HG03280 (cell line): ENCODE measurements around the gene CRABP2.

Experiments
- ATAC-seq: cut with Tn5 transposase; IDR thresholded peaks from one replicate; pipeline ENCODE4 v1.9.1; 2021; ENCODE audit warnings: mild to moderate bottlenecking, moderate library complexity; ENCODE audit not compliant: unreplicated experiment

Gene CRABP2

GRCh38 chr1:156709757-156710489 is 4.5 kb upstream of the CRABP2 start:
- no peak for ATAC-seq

DNA sequence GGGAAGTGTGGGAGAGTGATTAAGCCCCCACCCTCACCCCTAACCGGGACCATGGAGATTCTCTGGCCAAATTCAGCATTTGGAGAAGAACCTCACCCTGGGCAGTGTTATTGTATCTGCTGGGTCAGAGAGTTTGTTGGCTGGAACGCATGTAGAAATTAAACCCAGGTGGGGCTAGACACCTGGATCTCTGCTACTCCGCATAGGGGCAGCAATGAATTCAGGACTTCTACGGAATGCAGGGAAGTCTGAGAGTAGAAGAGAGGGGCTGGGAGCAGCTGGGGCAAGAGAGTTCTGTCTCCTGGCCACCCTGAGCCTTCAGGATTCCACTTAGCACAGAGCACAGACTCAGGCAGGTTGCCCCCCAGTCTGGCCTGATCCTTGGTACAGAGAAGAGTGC is 3.6 kb upstream of the CRABP2 start:
- no peak for ATAC-seq

DNA sequence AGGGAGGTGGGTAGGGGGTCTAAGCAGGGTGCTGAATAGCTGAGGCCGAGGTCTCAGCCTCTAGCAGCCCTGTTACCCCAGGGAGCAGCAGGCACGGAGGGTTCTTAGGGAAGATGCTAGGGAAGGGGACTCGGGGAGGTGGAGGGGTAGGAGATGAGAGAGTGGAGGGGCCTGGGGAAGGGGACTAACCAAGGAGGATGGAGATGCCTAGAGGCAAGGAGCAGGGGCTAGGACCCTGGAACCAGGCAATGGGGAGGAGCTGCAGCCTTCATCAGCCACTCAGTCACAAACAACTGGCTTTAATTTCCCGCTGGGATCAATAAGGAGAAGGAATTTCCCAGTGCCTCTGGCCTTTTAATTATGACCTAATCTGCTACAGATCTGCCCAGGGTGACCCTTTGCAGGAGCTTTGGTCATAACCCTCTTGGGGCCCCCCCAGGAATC is 2.9 kb upstream of the CRABP2 start:
- ATAC-seq, result no peak

DNA sequence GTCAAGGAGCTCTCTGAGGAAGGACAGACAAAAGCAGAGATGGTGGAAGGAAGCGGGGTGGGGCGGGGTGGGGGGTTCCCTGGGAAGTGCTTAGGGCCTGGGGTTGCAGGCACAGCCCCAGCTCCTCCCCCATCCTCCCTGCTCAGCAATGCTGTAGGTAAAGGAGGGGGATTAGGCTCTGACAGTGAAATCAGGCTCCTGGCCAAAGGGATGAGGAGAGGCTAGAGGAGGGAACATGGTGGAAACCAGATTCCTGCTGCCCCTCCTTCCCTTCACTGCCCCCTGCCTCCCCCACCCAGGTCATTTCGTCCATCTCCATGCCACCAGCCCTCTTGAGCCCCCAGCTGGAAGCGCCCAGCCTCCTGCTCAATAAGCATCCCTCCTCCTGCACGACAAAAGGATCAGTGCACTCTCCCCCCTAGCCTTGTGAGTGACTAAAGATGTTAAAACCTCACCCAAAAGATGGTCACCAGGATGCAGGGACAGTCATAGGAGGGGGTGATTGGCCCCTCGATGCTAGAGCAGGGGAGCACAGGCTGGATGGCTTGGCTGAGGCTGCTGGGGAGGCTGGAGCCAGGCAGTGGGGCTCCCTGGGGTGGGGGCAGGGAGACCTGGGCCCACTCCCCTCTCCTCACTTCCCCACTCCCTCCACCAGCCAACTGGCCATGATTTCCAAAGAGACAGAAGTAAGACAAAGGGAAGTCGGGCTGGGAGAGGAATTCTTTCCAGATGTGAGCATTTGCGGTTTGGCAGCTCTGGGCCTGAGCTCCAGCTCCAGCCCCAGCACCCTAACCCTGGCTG is 2.2 kb upstream of the CRABP2 start:
- no peak for ATAC-seq

DNA sequence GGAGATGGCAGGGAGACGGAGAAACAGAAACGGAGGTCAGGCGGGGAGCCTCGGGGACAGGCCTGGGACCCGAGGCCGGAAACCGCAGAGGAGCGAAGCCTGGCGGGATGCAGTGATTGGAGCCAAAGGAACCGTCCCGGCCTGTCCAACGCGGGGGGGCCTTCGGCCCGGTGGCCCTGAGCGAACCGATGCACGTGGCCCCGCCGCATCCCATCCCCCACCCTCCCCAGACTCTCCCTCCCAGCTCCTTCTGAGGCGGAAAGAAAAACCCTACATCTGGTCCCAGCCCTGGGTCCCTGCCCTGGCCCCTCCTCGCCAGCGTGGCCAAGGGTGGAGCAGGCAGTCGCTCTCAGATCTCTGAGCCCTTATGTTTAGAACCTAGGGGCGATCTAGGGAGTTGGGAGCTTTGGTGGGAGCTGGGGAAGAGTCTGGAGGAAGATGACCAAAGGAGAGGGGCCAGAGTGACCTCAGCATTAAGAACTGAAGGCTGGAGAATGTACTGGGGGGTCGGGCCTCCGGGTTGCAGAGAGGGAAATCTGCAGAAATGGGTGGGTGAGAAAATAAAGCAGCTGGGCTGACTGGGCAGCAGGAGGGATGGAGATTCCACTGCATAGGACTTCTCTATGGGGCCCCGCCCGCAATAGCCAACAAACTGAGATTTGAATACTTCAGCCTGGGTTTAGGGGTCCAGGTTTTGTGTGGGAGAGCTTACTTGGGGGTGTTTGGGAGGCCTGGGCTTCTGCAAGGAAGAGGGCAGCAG is 1.5 kb upstream of the CRABP2 start:
- ATAC-seq, result no peak

DNA sequence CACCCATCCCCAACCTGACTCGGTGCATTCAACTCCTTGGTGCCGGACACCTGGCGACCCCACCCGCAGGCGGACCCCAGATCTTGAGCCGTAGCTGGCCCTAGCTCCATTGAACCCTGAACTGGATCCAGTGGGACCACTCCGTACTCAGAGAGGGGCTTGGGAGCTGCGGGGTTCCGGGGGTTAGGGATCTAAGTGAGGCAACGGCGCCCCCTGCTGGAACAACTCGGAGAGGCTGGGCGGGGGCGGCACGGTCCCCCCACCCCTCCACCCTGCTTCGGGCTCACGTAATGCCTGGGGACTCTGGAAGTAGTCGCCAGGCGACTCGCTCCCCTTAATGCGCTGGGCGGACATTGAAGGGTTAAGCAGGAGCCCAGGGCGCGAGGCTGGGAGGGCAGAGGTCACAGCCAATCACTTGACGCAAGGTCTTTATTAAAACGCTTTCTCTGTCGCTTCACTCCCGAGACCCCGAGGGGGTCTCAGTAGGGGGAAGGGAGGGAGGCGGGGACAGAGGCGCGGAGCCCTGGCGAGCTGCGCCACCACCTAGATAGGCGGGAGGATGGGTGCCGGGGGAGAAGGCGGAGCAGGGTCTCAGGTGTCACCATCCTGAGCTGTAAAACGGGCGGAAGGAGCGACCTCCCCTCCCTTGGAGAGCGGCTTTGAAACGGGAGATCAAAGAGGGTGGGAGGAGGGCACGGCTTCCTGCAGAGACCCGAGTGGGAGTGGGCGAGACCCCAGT is 704 bp upstream of the CRABP2 start:
- ATAC-seq, result no peak

DNA sequence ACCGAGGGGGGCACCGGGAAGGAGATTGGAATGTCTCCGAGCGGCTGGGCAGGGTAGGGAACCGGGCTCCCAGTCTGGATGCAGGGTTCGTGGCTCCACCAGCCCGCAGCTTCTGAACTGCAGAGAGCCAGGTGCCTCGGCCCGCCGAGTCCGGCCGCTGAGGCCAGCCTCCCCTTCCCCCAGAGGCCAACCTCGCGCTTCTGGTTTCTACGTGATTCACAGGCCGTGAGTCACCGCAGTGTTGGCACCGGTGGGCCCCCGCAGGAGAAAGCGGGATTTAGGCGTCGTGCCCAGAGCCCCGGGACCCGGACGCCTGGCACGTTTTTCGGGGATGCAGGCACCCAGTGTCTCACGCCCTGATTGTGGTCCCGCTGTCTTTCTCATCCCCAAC is 458 bp downstream of the CRABP2 start:
- no peak for ATAC-seq

DNA sequence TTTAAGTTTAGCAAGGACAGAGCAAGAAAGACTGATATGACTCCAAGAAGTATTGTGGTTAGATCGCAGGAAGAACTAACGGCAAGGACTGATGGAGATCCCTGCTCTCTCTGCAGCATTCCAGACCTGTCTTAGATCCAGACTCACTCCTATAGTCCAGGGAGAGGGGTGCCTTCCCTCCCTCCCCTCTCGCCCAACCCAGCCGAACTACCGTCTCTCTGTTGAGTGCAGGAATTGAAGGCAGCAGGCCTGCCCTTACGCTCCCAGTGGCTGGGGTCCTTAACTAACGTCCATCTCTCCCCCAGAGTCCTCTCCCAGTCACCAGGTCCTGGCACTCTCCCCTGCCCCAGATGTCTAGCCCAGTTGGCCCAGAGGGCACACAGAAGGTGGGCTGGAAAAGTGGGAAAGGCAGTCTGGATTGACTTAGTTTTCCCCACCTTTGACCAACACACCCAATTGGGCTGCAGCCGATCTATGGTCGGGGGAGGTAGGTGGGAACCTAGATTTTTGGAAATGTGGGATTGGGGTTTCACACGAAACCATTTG is 1.1 kb downstream of the CRABP2 start:
- ATAC-seq, result no peak

DNA sequence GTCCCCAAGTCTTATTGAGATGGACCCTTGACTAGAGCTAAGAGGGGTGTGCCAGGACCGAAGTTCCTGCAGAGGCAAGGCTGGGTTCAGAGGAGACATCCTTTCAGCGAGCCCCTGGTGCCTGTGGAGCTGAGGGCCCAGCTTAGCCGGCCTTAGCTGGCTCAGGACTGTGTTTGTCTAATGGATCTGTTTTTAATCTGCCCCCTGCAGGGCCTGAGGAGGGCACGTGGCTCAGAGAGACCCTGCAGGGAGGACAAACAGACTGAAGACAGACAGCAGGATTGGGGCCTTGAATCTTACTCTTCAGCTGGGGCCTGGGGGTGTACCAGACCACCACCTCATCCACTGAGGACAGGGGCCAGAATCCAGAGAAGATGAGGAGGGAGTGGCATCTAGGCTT is 1.6 kb downstream of the CRABP2 start:
- no peak for ATAC-seq

DNA sequence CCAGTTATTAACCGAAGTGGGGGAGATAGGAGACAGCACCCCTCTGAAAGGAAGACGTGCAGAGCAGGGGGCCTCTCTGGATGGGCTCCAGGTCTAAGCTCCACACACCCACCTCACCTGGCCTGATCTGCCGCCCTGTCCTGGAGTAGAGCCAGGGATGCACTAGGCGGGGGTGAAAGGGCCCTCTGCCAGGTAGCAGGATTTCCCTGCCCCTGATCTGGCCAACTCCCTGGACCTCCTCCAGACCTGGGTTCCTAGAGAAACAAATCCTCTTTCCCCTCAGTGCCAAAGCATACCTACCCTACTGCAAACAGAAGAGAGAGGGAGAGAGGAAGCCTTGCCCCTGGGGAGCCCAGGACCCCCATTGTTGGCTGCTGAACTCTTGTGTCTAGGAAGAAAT is 2.0 kb downstream of the CRABP2 start:
- ATAC-seq, result no peak

DNA sequence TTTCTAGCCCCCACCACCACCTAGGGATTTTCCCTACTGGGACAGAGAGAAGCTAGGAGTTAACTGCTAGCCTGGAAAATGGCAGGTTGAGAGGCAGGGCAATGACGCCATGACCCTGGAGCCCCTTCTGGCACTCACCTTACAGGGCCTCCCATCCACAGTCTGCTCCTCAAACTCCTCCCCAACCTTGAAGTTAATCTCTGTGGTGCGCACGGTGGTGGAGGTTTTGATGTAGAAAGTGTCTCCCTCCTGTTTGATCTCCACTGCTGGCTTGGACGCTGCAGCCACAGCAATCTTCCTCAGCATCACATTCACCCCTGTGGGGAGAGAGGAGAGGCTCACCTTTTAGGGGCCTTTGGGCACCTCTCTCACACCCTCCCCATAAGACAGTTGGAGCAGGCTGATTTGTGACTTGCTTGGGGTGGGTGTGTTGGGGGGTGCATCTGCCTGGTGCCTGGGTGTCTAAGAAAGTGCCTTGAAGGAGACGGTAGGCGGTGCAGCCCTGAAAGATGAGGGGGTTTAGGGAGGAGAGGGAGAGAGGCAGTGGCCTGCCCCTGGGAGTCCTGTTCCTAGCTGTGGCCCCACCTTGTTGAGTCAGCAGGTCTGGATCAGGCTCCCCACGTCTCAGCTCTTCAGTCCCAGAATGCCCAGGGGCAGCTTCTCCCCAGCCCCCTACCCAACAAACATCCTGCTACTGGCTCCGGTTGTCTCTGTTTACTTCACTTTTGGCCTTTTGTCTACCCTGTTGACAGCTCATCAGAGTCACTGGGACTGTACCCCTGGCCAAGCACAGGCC is 4.4 kb downstream of the CRABP2 start:
- ATAC-seq, result no peak

GRCh38 chr1:156698995-156699394 is 6.4 kb downstream of the CRABP2 start:
- ATAC-seq, result no peak

DNA sequence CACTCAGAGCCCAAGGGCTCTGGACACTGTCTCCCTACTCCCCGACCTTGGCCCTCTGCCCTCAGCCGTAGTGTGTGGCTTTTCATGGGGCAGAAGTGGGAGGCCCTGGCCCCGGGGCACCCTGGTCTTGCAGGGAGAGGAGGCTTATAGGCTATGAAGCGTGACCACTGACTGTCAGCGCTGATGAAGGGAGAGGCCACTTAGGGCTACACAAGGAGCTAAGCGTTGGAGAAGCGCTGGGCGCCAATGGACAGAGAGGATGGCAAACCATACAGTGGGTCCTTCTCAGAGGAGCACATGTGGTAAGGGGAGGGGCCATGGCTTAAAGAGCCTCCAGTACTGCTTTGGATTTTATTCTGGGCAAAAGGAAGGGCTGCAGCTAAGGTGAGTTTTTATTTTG is 7.9 kb downstream of the CRABP2 start:
- ATAC-seq, result no peak

DNA sequence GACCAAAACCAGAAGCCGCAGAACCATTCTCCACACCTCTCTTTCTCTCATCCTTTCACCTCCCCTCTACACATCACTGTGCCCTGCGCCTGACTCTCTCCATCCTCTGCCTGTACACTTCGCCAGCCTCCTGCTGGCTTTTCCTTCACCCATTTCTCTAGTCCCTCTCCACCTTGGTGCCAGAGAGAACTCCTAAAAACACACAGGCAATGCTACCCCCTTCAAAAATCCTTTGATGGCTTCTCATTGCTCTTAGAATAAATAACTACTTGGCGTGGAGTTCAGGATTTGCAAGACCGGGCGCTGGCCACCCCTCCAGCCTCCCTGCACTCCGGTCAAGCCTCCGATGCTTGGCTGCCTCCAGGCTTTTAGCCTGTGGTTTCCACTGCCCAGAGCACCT is 8.6 kb downstream of the CRABP2 start:
- ATAC-seq, result no peak

GRCh38 chr1:156694690-156694962 is 10.8 kb downstream of the CRABP2 start:
- ATAC-seq, result no peak

- ATAC-seq, result no peak
These were observed 11.3 kb downstream of the CRABP2 start for GRCh38 chr1:156693848-156694689.

- no peak for ATAC-seq
These were observed 12.2 kb downstream of the CRABP2 start for GRCh38 chr1:156692925-156693847.

DNA sequence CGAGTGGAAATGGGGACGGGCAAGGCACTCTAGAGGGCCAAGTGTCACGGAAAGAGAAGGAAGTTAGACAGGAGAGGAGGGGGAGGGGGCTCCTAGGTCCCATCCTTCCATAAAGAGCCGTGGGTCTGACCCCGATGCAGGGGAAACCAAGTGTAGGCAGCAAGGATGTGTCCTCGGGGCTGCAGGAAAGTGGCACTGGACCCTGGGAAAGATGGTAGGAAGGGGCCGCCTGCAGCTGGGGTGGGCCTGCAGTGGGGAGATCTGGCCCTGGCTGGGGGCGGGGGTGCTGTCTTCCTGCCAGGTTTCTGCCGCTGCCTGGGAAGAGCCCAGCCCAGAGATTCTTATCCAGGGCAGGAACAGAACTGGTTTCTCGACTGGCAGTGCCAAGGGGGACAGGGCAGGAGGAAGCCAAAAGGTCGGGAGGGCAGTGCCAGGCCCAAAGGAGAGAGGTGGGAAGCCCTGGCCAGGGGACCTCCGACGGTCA is 12.9 kb downstream of the CRABP2 start:
- no peak for ATAC-seq
